Hypothalamus (tissue), 51 donors: Measurements from ENCODE around the gene TNRC6B.
A peak's percentile ranks its signal among the peaks of the same experiment; 100 is the strongest.
"Not testable (repeated sequence)": the region's sequence is repeated elsewhere in the genome, so short reads cannot be mapped to it uniquely, and the experiment has no call there.

Source experiments
- DNase-seq, 51 donors: peaks; one replicate each; lab custom pipeline; 2025; lab: John Stamatoyannopoulos, UW

The TNRC6B gene, protein sequence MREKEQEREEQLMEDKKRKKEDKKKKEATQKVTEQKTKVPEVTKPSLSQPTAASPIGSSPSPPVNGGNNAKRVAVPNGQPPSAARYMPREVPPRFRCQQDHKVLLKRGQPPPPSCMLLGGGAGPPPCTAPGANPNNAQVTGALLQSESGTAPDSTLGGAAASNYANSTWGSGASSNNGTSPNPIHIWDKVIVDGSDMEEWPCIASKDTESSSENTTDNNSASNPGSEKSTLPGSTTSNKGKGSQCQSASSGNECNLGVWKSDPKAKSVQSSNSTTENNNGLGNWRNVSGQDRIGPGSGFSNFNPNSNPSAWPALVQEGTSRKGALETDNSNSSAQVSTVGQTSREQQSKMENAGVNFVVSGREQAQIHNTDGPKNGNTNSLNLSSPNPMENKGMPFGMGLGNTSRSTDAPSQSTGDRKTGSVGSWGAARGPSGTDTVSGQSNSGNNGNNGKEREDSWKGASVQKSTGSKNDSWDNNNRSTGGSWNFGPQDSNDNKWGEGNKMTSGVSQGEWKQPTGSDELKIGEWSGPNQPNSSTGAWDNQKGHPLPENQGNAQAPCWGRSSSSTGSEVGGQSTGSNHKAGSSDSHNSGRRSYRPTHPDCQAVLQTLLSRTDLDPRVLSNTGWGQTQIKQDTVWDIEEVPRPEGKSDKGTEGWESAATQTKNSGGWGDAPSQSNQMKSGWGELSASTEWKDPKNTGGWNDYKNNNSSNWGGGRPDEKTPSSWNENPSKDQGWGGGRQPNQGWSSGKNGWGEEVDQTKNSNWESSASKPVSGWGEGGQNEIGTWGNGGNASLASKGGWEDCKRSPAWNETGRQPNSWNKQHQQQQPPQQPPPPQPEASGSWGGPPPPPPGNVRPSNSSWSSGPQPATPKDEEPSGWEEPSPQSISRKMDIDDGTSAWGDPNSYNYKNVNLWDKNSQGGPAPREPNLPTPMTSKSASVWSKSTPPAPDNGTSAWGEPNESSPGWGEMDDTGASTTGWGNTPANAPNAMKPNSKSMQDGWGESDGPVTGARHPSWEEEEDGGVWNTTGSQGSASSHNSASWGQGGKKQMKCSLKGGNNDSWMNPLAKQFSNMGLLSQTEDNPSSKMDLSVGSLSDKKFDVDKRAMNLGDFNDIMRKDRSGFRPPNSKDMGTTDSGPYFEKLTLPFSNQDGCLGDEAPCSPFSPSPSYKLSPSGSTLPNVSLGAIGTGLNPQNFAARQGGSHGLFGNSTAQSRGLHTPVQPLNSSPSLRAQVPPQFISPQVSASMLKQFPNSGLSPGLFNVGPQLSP (N-terminal part only)

GRCh38 chr22:40177738-40178416 is at the start of gene TNRC6B:
Gene TNRC6B (plus strand): TSS chr22:40177925. CDS start chr22:40178136, 211 bp downstream.
- peak in 43 of 51 donors; percentile 18 to 97 (median 67) for DNase-seq

- DNase-seq: no peak
These were observed 48.7 kb upstream of the TNRC6B start for GRCh38 chr22:40128989-40129388.

- no peak for DNase-seq
These were observed 40.6 kb upstream of the TNRC6B start for GRCh38 chr22:40137132-40137531.

DNA sequence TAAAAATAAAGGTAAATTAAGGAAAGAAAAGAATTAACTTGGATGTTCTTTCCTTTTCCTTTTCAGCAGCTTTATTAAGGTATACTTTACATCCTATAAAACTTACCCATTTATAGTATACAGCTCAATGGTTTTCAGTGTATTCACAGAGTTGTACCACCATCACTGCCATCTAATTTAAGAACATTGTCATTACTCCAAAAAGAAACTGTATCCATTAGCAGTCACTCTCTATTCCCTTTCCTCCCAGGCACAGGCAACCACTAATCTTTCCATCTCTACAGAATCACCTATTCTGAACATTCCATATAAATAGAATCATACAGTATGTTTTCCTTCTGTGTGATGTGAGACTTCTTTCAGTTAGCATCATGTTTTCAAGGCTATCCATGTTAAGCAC is 38.9 kb upstream of the TNRC6B start:
- no peak for DNase-seq

DNA sequence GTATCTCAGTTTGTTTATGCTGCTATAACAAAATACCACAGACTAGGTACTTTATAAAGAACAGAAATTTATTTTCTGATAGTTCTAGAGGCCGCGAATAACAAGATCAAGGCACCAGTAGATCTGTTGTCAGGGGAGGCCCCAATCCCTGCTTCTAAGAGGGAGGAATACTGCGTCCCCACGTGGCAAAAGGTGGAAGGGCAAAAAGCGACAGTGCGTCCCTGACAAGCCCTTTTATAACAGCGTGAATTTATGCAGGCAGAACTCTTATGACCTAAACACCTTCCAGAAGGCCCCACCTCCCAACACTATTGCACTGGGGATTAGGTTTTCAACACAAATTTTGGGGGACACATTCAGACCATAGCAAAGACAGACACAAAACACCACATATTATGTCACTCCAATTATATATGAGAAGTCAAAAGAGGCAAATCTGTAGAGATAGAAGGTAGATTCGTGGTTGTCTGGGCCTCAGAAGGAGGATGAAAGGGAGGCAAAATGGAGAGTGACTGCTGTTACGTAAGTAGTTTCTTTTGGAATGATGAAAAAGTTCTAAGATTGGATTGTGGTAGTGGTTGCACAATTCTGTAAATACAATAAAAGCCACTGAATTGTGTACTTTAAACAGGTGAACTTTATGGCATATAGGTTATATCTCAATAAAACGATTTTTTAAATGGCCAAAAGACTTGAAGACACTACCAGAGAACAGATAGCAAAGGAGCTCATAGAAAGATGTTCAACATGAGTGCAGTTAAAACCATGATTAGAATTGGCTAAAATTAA is 30.1 kb upstream of the TNRC6B start:
- DNase-seq: no peak

GRCh38 chr22:40153192-40153591 is 24.5 kb upstream of the TNRC6B start:
- no peak for DNase-seq

- DNase-seq: no peak
These were observed 24.0 kb upstream of the TNRC6B start for GRCh38 chr22:40153705-40154104.

GRCh38 chr22:40156001-40156516 is 21.7 kb upstream of the TNRC6B start:
- no peak for DNase-seq

DNA sequence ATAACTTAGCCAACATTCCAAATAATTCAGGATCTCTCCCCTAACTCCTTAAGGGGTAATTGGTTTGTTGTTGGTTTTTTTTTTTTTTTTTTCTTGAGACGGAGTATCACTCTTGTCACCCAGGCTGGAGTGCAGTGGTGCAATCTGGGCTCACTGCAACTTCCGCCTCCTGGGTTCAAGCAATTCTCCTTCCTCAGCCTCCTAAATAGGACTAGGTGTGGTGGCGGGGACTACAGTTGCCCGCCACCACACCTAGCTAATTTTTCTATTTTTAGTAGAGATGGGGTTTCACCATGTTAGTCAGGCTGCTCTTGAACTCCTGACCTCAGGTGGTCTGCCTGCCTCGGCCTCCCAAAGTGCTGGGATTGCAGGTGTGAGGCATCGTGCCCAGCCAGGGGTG is 21.0 kb upstream of the TNRC6B start:
- DNase-seq: not testable (repeated sequence)

DNA sequence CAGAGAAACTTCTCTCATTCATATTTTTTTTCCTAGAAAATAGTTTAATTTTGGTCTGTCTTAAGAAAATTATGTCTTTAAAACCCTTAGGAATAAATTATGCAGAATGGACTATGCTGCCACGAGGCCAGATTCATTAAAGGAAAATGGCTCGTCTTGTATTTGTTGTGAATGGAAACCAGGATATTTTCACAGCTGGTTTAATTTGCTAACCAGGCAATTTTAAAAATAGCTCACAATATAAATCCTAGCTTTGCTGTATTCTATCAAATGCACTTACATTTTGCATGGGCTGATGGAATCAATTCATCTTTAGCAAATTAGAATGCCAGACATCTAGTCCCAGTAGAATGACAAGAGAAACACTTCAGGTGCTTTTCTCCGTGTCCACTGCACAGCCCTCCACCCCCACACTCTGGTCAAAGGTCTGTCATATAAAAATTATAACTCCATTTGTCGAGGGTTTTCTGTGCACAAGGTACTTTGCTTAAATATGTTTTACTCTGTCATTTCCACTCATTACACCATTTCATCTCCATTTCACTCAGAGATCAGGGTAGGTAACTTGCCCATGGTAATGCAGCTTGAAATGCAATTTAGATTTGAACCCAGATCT is 20.3 kb upstream of the TNRC6B start:
- DNase-seq: no peak

DNA sequence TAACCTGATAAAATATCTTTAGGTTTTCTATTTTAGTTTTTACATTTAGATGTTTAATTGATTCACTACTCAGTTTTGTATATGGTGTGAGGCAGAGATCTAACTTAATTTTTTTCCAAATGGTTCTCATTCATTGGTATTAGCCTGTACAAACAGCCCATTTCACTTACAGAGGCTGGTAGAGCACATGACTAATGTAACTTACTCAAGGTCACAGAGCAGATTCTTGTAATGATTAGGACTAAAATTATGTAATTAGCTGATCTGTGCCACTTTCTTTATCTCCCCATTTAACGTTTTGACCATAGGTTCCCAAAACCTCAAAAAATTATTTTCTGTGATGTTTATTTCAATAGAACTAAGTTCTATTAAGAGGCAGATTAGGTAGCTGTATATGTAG is 16.5 kb upstream of the TNRC6B start:
- DNase-seq: no peak

- DNase-seq: not testable (repeated sequence)
These were observed 12.2 kb upstream of the TNRC6B start for GRCh38 chr22:40165537-40165936.

GRCh38 chr22:40175611-40176244 is 2.0 kb upstream of the TNRC6B start:
- DNase-seq: peak in 4 of 51 donors; percentile 9 to 21 (median 15)

GRCh38 chr22:40176921-40177737 is 596 bp upstream of the TNRC6B start:
- peak in 1 of 51 donors; percentile 13 for DNase-seq

DNA sequence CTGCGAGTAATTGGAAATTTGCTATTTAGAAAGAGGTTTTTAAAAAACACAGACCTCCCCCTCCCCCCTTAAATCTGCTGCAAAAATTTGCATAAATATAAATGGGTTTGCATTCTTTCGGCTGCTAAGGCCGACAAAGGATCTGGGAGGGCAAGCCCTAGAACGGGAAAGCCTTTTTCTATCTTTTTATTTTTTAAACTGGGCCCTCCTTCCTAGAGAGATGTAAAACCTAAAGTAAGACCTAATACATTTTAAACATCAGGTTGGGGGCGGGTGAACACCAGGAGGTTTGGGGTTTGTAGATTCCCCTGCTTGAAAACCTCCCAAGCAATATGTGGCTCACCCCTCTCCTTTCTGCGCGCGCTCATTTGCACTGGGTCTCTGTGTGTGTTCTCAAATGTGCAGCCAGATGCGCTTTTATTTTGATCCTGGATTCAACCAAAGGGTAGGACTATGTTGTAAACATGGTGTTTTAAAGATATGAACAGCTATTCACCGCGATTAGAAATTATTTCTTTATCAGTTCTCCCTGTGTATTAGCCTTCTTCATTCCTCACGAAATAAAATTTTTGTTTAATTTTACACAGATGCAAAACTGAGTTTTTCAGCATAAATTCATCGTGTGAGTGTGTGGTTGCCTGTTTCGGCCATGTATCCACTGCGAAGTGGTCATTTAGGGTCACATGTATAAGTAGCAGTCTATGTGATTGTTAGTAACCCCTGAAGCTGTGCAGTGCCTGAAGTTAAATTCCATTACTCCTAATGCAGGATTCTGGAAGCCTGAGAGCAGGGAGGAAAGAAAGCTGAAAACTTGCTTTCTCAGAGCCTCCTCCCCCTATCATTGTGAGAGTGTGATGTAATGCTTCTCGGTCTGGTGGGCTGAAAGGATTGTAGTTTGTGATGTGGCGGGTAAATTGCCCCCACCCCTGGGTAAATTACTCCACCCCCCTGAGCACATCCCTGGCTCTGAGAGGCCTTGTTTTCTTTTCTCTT is 988 bp downstream of the TNRC6B start:
- peak in 13 of 51 donors; percentile 5 to 76 (median 15) for DNase-seq

DNA sequence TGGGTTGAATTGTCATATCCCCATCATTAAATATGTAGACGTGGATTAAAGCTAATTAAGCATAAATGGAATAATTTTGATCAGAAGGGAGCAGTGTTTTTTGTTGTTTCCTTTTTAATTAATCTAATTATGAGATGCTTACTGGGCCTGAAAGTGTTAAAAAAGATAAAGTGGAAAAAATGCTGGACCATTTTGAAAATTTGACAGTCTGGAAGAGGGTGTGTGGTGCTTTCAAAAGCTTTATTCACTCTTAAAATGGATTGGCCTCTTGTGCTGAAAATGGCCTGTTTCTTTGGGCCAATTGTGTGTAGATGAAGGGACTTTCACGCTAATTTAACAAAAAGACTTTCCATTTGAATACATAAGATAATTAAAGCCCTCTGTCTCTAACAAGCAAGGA is 1.8 kb downstream of the TNRC6B start:
- no peak for DNase-seq
